GM12873 (cell line): ENCODE results near the gene C1orf87.

Source experiments
- TF ChIP-seq, protein P1 (sequence below): IDR thresholded peaks from 2 replicates; pipeline ENCODE4 v1.5.1; 2012; ENCODE audit warnings: low read depth, mild to moderate bottlenecking, moderate library complexity, low read length, control low read depth; ENCODE audit not compliant: insufficient read depth; ENCODE audit errors: missing control alignments

C1orf87 gene

DNA sequence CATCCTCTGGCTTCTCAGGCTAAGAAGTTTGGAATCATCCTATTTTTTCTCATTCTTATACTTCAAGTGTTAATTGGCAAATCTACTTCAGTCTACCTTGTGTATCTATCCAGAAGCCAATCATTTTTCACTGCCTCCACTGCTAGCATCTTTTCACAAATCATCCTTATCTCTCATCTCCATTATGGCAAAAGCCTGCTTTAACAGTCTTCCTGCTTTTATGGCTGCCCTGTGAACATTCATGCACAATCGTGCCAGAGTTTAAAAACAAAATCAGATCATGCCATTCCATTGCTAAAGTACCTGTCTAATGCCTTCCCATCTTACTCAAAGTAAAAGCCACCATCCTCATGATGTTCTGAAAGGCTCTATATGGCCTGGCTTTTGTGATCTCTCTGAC lies 127.8 kb downstream of the C1orf87 start:
- TF ChIP-seq, protein P1, sequence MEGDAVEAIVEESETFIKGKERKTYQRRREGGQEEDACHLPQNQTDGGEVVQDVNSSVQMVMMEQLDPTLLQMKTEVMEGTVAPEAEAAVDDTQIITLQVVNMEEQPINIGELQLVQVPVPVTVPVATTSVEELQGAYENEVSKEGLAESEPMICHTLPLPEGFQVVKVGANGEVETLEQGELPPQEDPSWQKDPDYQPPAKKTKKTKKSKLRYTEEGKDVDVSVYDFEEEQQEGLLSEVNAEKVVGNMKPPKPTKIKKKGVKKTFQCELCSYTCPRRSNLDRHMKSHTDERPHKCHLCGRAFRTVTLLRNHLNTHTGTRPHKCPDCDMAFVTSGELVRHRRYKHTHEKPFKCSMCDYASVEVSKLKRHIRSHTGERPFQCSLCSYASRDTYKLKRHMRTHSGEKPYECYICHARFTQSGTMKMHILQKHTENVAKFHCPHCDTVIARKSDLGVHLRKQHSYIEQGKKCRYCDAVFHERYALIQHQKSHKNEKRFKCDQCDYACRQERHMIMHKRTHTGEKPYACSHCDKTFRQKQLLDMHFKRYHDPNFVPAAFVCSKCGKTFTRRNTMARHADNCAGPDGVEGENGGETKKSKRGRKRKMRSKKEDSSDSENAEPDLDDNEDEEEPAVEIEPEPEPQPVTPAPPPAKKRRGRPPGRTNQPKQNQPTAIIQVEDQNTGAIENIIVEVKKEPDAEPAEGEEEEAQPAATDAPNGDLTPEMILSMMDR, result no peak
